ENCODE measurements around the gene SLC35B2.
A peak's percentile ranks its signal among the peaks of the same experiment; 100 is the strongest.
"Not testable (repeated sequence)": the region's sequence is repeated elsewhere in the genome, so short reads cannot be mapped to it uniquely, and the experiment has no call there.

SLC35B2 gene

DNA sequence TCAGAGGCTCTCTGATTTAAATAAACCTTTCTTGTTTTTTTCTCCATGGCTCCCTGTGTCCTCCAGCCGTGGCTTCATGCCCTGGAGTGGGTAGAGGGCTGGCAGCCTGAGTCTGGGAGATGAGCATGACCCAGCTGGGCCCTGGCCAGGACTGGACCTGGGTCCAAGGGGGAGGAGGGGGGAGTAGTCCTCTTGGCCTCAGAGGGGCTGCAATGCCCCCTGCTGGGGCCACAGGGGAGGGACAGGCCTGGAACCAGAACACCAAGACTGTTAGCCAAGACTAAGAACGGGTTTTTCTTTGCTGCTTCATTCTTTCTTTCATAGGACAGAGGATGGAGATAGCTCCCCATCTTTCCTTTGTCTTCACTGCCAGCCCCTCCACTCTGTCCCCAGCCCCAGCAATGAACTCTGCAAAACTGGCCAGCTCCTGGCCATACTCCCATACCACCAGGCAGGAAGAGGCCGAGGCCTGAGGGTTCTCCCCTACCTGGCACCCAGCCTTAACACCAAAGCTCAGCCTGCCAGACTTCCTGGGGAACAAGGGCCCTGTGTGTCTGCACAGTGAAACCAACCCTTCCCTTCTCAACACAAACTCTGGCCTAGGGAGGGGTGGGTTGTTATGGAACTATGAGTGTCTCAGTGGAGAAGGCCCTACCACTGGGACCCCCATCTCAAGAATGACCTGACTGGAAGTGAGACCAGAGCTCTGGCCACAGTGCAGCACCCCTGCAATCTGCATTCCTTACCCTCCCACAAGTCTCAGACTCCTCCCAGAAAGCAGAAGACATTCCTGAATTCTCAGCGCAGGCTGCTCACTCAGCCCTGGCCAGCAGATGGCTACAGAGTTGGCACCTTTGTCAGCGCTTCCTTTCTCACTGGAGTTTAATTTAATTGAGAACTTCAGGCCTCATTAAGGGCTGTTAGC lies 23.0 kb downstream of the SLC35B2 start:
- peak; percentile 66 for DNase-seq (ENCODE audit: low spot score)

DNA sequence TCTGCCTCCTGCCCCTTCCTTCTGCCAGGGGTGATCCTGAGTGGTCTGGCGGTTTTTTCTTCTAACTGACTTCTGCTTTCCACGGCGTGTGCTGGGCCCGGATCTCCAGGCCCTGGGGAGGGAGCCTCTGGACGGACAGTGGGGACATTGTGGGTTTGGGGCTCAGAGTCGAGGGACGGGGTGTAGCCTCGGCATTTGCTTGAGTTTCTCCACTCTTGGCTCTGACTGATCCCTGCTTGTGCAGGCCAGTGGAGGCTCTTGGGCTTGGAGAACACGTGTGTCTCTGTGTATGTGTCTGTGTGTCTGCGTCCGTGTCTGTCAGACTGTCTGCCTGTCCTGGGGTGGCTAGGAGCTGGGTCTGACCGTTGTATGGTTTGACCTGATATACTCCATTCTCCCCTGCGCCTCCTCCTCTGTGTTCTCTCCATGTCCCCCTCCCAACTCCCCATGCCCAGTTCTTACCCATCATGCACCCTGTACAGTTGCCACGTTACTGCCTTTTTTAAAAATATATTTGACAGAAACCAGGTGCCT lies 23.7 kb downstream of the SLC35B2 start:
- DNase-seq (ENCODE audit: low spot score), result no peak

GRCh38 chr6:44232676-44233566 lies 24.4 kb downstream of the SLC35B2 start:
- no peak for DNase-seq (ENCODE audit: low spot score)

DNA sequence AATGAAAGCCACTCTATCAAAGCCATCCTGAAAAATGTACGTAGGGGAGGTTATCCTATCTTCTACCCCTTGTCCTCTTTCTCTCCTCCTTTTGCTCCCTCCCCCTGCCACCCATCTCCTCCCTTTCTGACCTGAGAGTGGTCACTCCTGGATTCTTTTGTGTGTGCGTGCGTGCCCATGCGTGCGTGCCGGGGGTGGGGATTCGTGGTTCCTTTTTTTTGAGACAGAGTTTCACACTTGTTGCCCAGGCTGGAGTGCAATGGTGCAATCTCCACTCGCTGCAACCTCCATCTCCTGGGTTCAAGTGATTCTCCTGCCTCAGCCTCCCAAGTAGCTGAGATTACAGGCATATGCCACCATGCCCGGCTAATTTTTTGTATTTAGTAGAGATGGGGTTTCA lies 25.9 kb downstream of the SLC35B2 start:
- not testable (repeated sequence) for DNase-seq (ENCODE audit: low spot score)

DNA sequence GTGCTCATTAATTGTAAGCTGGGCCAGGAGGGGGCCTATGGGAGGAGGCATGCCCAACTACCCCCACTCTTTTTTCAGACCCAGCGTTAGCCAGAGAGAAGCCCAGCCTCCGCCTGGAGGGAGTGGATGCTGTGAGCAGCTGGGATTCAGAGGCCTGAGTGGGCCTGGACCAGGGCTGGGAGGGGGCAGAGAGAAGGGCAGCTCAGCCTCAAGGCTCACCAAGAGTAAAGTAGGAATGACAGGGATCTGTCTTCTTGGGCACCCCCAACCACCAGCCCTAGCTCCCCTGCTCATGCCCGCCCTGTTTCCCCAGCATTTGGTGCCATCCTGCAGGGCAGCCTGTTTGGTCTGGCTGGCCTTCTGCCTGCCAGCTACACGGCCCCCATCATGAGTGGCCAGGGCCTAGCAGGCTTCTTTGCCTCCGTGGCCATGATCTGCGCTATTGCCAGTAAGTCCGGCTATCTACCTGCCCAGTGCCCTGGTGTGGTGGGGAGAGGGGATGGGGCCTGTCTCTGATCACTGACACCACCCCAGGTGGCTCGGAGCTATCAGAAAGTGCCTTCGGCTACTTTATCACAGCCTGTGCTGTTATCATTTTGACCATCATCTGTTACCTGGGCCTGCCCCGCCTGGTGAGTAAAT lies 27.2 kb downstream of the SLC35B2 start:
- no peak for DNase-seq (ENCODE audit: low spot score)

- DNase-seq (ENCODE audit: low spot score), result no peak
Observed at GRCh38 chr6:44229376-44230033, 27.8 kb downstream of the SLC35B2 start.

- DNase-seq (ENCODE audit: low spot score), result no peak
Observed at GRCh38 chr6:44228836-44229235, 28.5 kb downstream of the SLC35B2 start.

- no peak for DNase-seq (ENCODE audit: low spot score)
Observed at GRCh38 chr6:44228433-44228832, 28.9 kb downstream of the SLC35B2 start.

GRCh38 chr6:44228031-44228430 lies 29.3 kb downstream of the SLC35B2 start:
- no peak for DNase-seq (ENCODE audit: low spot score)

GRCh38 chr6:44227148-44227793 lies 30.1 kb downstream of the SLC35B2 start:
- no peak for DNase-seq (ENCODE audit: low spot score)

GRCh38 chr6:44226368-44227147 lies 30.8 kb downstream of the SLC35B2 start:
- no peak for DNase-seq (ENCODE audit: low spot score)

DNA sequence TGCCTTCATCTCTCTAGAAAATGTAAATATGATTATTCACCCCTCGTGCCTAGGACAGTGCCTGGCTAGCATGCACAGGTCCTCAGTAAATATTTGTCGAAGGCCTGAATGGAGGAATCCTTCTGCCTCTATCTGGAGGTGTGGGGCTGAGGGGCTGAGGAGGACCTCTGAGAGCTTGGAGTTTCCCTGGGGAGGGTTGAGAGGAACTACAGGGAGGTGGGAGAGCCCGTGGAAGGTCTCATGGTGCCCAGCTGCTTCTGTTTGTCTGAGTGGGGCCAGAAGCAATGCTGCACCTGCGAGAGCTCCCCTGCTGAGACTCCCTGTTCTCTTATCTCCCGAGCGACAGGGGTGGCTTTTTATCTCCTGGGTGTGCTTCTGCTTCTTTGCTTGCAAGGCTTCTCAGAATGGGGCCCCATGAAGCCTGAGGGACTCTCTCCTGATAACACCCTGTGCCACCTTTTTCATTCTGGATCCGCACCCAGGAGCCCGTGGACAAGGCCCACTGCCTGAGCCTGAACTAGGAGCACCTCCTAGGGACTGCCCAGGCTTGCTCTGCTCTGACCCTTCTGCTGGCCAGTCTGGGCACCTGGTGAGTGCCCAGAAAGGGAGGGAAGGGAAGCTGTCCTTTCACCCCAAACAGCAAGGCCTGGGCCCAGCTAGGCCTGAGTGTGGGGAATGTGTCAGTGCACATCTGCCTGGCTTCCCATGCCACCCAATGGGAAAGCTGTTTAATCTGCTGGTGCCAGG lies 31.6 kb downstream of the SLC35B2 start:
- no peak for DNase-seq (ENCODE audit: low spot score)

- no peak for DNase-seq (ENCODE audit: low spot score)
Observed at GRCh38 chr6:44224965-44225305, 32.4 kb downstream of the SLC35B2 start.

GRCh38 chr6:44224029-44224964 lies 33.0 kb downstream of the SLC35B2 start:
- peak; percentile 35 for DNase-seq (ENCODE audit: low spot score)

DNA sequence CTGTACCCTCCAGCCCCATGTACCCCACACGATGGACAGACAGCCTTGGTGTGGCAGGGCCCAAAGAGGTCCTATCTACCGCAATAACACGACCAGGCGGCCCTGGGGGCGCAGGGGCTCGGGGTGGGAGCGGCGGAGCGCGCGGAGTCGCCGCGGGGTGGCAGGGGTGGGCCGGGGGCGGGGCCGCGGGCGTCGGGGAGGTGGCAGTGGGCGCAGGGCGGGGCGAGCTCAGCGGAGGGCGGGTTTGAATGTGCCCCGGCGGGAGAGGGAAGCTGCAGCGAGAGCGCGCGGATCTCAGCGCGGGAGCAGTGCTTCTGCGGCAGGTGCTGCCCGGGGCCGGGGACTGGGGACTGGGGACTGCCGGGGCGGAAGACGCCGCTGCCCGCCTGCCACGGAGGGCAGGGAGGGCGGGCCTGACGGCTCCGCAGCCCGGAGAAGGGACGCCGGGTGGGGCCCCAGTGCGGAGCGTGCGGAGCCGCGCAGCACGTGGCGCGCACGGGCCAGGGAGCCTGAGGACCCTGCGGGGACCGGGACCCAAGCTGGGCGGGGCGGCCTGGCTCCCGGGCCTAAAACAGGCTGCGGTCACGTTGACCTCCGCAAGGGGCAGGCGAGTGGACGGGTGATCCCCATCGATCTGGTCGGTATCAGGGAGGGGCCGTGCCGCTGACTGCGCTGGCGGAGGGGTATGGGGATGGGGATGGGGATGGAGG lies 33.9 kb downstream of the SLC35B2 start, which contains the start of gene SLC29A1:
Gene SLC29A1, plus strand, starts transcription at position 277 of the 710 bp plus-strand sequence. CDS start 3,719 bp downstream, outside the sequence.
- peak; percentile 84 for DNase-seq (ENCODE audit: low spot score)

DNA sequence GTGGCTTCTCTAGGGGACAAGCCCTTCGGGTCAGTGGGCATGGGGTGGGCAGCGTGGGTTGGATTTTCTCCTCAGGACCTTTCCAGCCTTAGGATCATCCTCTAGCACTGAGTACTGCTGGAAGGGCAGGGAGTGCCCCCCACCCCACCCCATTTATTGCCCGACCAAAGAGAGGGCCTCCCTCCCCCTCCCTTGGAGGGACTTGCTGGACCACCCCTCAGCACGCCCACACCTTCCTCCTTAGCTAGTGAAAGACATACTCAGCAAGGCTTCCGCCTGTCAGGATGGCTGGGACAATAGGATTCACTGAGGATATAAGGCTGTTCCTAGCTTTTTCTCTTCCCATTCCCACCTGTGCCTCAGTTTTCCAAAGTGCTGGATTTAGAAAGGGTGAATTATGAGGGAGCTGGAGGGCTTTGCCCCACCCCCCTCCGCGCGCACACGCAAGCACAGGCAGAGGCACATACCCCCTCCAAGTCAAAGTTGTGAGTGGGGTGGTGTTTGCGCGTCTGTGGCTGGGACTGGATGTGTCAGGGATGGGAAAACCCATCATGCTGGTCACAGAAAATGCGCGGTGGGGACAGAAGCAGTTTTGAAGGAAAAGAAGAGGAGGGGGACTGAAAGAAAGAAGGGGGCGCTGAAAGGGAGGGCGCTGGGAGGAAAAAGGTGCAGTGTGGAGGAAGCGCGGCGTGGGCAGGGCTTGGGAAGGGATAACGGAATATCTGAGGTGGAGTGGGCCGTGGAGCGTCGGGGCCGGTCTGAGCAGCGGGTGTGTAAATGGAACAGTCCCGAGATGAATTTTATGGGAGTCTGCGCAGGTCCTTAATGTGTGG lies 34.6 kb downstream of the SLC35B2 start:
- DNase-seq (ENCODE audit: low spot score), result peak; percentile 36

DNA sequence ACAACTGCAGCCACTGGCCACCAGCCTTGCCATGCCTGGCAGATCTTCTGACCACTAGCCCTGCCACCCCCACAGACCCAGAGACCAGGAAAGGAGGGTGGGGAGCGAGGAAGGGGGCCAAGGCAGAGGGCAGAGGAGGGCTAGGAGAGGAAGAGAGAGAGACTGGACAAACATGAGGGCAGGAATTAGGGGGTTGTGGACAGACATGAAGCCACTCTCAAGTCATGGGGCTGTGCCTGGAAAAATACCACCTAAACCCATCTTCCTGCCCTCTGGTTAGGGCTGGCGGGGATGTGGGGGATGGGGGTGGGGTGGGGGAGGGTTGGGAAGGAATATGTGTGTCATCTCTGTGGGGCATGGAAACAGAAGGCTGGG lies 35.4 kb downstream of the SLC35B2 start:
- DNase-seq (ENCODE audit: low spot score), result no peak

Measured in COLO829 (cell line).